Keratinocyte (primary cell): ENCODE measurements around the gene HSD17B13. TPM values are rescaled to one million over a fixed set of nuclear protein-coding genes. Genes with fewer than 3 reads are reported as not detected.

Experiments used
- DNase-seq: peaks from one replicate; pipeline ENCODE4 v3.0.0-alpha.2; 2011; ENCODE audit warnings: low read depth, missing footprints, low spot score
- FAIRE-seq: peaks from 2 replicates; lab custom pipeline; 2011; peaks lifted over from hg19 to GRCh38; lab: Jason Lieb, UNC
- H2AFZ ChIP-seq: 2 replicates; pipeline ENCODE4 v1.6.0; 2012; ENCODE audit warnings: low read length, control low read depth, inconsistent platforms; ENCODE audit not compliant: control insufficient read depth
- H3K27ac ChIP-seq: 2 replicates; pipeline ENCODE4 v1.5.1; 2011; ENCODE audit warnings: low read length; ENCODE audit not compliant: control insufficient read depth, insufficient read depth
- H3K27me3 ChIP-seq: 3 replicates; pipeline ENCODE4 v1.6.0; 2011; ENCODE audit warnings: low read length; ENCODE audit not compliant: control insufficient read depth, insufficient read depth; ENCODE audit errors: extremely low read depth
- H3K36me3 ChIP-seq, 2 experiments: 2 replicates in 1 of 2; 3 replicates in 1 of 2; pipeline ENCODE4 v1.5.1; 2011; ENCODE audit warnings: low read length in 2 of 2, mild to moderate bottlenecking in 1 of 2; ENCODE audit not compliant: control insufficient read depth in 2 of 2, insufficient read depth in 2 of 2; ENCODE audit errors: extremely low read depth in 1 of 2
- H3K4me1 ChIP-seq: 3 replicates; pipeline ENCODE4 v1.5.1; 2011; ENCODE audit warnings: low read length; ENCODE audit not compliant: control insufficient read depth, insufficient read depth; ENCODE audit errors: extremely low read depth
- H3K4me2 ChIP-seq: 3 replicates; pipeline ENCODE4 v1.6.0; 2011; ENCODE audit warnings: low read depth, low read length; ENCODE audit not compliant: control insufficient read depth, insufficient read depth; ENCODE audit errors: extremely low read depth
- H3K4me3 ChIP-seq, 3 experiments: fragments of 200-600 bp in 1 of 3; sonication (generic) in 1 of 3; 2 replicates in 2 of 3; 3 replicates in 1 of 3; pipeline ENCODE4 v1.5.1; 2011 to 2016; ENCODE audit warnings: low read length in 3 of 3, mild to moderate bottlenecking in 3 of 3, control low read depth in 2 of 3, inconsistent platforms in 1 of 3, low read depth in 1 of 3, mixed read lengths in 1 of 3, mixed run types in 1 of 3, moderate library complexity in 1 of 3; ENCODE audit not compliant: control insufficient read depth in 2 of 3, insufficient read depth in 2 of 3; ENCODE audit errors: extremely low read depth in 1 of 3
- H3K79me2 ChIP-seq: 2 replicates; pipeline ENCODE4 v1.6.0; 2012; ENCODE audit warnings: low read length; ENCODE audit not compliant: control insufficient read depth, insufficient read depth
- H3K9ac ChIP-seq: 3 replicates; pipeline ENCODE4 v1.6.0; 2011; ENCODE audit warnings: low read length; ENCODE audit not compliant: control insufficient read depth, insufficient read depth; ENCODE audit errors: extremely low read depth
- H3K9me1 ChIP-seq: 3 replicates; pipeline ENCODE4 v1.6.0; 2011; ENCODE audit warnings: low read length; ENCODE audit not compliant: control insufficient read depth, insufficient read depth; ENCODE audit errors: extremely low read depth
- H3K9me3 ChIP-seq: 2 replicates; pipeline ENCODE4 v1.5.1; 2012; ENCODE audit warnings: low read depth, low read length; ENCODE audit not compliant: control insufficient read depth
- H4K20me1 ChIP-seq: 3 replicates; pipeline ENCODE4 v1.6.0; 2011; ENCODE audit warnings: low read length; ENCODE audit not compliant: control insufficient read depth, insufficient read depth; ENCODE audit errors: extremely low read depth
- EZH2 ChIP-seq: IDR thresholded peaks from one replicate; pipeline ENCODE4 v1.6.1; 2012; ENCODE audit warnings: inconsistent platforms, mild to moderate bottlenecking, low read length, moderate library complexity
- dilution Hi-C: fragments of 300-500 bp; cut with MboI; formaldehyde crosslinking; loops from one replicate; pipeline ENCODE4 v1.7.0; 2020; ENCODE audit warnings: low sequenced_read_pairs; ENCODE audit not compliant: extremely low pct_ligation_motif_present
- polyA plus RNA-seq, 5 experiments: library from polyadenylated mRNA; depleted of rRNA in 3 of 5; stranded (reverse) in 3 of 5; stranded (forward) in 1 of 5; unstranded in 1 of 5; fragments of >200 nt; gene quantifications; 1 replicate in 1 of 5; 2 replicates in 3 of 5; 3 replicates in 1 of 5; pipeline versions ENCODE4 v1.2.1 to v1.2.3, GENCODE V29; 2011 to 2012; ENCODE audit warnings: missing spikeins in 2 of 5, low read depth in 1 of 5, low replicate concordance in 1 of 5
- small RNA-seq, 3 experiments: library from RNA; depleted of rRNA; stranded (forward); fragments of <200 nt; gene quantifications; one replicate each; pipeline ENCODE3, GENCODE V24; 2012; ENCODE audit warnings: low read depth in 3 of 3, low replicate concordance in 1 of 3; ENCODE audit not compliant: insufficient read length in 3 of 3
- TF ChIP-seq, protein P1 (sequence below), 3 experiments: IDR thresholded peaks in 1 of 3; conservative IDR thresholded peaks in 1 of 3; optimal IDR thresholded peaks in 1 of 3; 2 replicates in 2 of 3; 3 replicates in 1 of 3; pipeline versions ENCODE3 to v1.5.1; 2011; ENCODE audit warnings: low read length in 3 of 3, mild to moderate bottlenecking in 3 of 3, moderate library complexity in 2 of 3, control low read depth in 1 of 3, inconsistent platforms in 1 of 3; ENCODE audit not compliant: insufficient read depth in 2 of 3; ENCODE audit errors: extremely low read depth in 1 of 3

Gene HSD17B13
- polyA plus RNA-seq, 1 donor (not counting 4 experiments of a cell fraction or from before 2014, with no cell fraction given): not detected

DNA sequence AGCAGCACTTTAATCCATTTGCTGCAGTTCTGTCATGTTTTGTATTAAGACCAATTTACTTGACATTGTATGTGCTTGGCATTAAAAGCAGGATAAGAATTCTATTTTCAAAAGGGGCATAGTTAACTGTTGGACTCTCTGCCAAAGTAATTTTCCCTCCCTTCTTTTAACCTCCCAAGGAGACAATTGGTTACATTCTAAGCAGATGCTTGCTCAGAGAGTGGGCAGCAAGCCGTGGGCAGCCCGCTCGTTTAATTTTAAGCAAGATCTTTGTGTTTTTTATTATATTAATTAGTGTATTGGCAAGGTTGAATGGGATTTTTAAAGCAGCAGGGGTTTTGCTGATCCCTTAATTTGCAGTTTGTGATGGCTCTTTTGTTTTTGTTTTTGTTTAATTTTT, 65.2 kb downstream of the HSD17B13 start:
- no peak overlapping the region for H3K9ac ChIP-seq
- H3K4me2 ChIP-seq: no peak overlapping the region
- dilution Hi-C loops: no loop called here
- no peaks in the 10 kb centered on the region for H3K36me3 ChIP-seq
- no peak for DNase-seq
- TF ChIP-seq, protein P1, sequence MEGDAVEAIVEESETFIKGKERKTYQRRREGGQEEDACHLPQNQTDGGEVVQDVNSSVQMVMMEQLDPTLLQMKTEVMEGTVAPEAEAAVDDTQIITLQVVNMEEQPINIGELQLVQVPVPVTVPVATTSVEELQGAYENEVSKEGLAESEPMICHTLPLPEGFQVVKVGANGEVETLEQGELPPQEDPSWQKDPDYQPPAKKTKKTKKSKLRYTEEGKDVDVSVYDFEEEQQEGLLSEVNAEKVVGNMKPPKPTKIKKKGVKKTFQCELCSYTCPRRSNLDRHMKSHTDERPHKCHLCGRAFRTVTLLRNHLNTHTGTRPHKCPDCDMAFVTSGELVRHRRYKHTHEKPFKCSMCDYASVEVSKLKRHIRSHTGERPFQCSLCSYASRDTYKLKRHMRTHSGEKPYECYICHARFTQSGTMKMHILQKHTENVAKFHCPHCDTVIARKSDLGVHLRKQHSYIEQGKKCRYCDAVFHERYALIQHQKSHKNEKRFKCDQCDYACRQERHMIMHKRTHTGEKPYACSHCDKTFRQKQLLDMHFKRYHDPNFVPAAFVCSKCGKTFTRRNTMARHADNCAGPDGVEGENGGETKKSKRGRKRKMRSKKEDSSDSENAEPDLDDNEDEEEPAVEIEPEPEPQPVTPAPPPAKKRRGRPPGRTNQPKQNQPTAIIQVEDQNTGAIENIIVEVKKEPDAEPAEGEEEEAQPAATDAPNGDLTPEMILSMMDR (optimal IDR thresholded peaks at IDR 0.05 in 1 of 3, IDR thresholded peaks at IDR 0.05 in 1 of 3, conservative IDR thresholded peaks at IDR 0.05 in 1 of 3; ENCODE audit: extremely low read depth in 1 of 3, insufficient read depth in 2 of 3, low read length in 3 of 3): no peak
- TF ChIP-seq EZH2: no peak
- no peaks in the 10 kb centered on the region for H3K4me1 ChIP-seq
- no peaks in the 10 kb centered on the region for H3K9me1 ChIP-seq
- H3K79me2 ChIP-seq: no peaks in the 10 kb centered on the region
- no peaks in the 10 kb centered on the region for H4K20me1 ChIP-seq
- H3K27ac ChIP-seq: no peak overlapping the region
- H3K27me3 ChIP-seq: no peaks in the 10 kb centered on the region
- no peak overlapping the region for H3K4me3 ChIP-seq
- H3K9me3 ChIP-seq: no peaks in the 10 kb centered on the region
- FAIRE-seq: no peak
- no peak overlapping the region for H2AFZ ChIP-seq

DNA sequence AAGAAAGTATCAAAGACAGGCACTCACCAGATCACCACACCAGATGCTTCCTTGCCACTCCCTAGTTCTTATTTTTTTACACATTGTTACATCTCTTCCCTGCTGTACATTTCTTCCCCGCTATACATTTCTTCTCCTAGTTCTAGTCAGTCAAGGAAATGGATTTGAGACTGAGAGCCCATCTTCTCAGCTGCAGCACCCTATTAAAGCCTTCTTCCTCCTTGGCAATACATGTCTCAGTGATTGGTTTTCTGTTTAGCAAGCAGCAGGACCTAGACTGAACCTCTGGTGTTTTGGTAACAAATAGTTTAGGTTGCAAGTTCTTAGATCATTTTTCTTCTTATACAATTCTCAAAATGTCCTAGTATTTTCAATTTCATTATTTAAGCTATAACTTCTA, 66.9 kb downstream of the HSD17B13 start:
- dilution Hi-C loops: no loop called here
- H3K9me1 ChIP-seq: no peaks in the 10 kb centered on the region
- no peak for DNase-seq
- H3K9ac ChIP-seq: no peak overlapping the region
- no peaks in the 10 kb centered on the region for H3K4me1 ChIP-seq
- no peak for FAIRE-seq
- H3K27me3 ChIP-seq: no peaks in the 10 kb centered on the region
- no peak overlapping the region for H3K4me2 ChIP-seq
- H3K4me3 ChIP-seq: no peak overlapping the region
- TF ChIP-seq, protein P1 (optimal IDR thresholded peaks at IDR 0.05 in 1 of 3, IDR thresholded peaks at IDR 0.05 in 1 of 3, conservative IDR thresholded peaks at IDR 0.05 in 1 of 3; ENCODE audit: extremely low read depth in 1 of 3, insufficient read depth in 2 of 3, low read length in 3 of 3): no peak
- no peak for TF ChIP-seq EZH2
- no peak overlapping the region for H2AFZ ChIP-seq
- no peaks in the 10 kb centered on the region for H3K36me3 ChIP-seq
- H3K9me3 ChIP-seq: no peaks in the 10 kb centered on the region
- no peaks in the 10 kb centered on the region for H4K20me1 ChIP-seq
- H3K27ac ChIP-seq: no peak overlapping the region
- H3K79me2 ChIP-seq: no peaks in the 10 kb centered on the region

Small RNA genes lying within 50 kb of the gene (small RNA-seq; reads per million reads assigned to genes)
- gene MIR5705: 0 reads per million in 3 experiments

Other genes with a start within 250 kb of the HSD17B13 start
- gene KLHL8, start 102.3 kb downstream of the HSD17B13 start, polyA plus RNA-seq: 3.0 to 6.7 TPM (median 4.4 TPM) in 3 replicates
- 5.6 to 8.5 TPM (median 6.5 TPM) in 3 replicates for gene HSD17B11, start 68.3 kb upstream of the HSD17B13 start, polyA plus RNA-seq
- 16.9 to 30.2 TPM (median 28.5 TPM) in 3 replicates for gene NUDT9, start 99.7 kb upstream of the HSD17B13 start, polyA plus RNA-seq
- not detected in 3 replicates for gene SPARCL1, start 206.5 kb upstream of the HSD17B13 start, polyA plus RNA-seq